OCI-LY7 (cell line): Measurements from ENCODE around the gene SMIM24. TPM values are rescaled to one million over a fixed set of nuclear protein-coding genes. Genes with fewer than 3 reads are reported as not detected.
"Not testable (repeated sequence)": the region's sequence is repeated elsewhere in the genome, so short reads cannot be mapped to it uniquely, and the experiment has no call there.

Experiments used
- BruUV-seq: library from RNA; stranded (reverse); fragments of 400-500 nt; replicated peaks from 2 replicates; lab custom pipeline; 2021; lab: Mats Ljungman, UMichigan
- CTCF ChIA-PET: fragments of 300-600 bp; sonication (Branson Sonifier 250); formaldehyde crosslinking; loops from one replicate; lab custom pipeline; 2022; ENCODE audit warnings: antibody characterized with exemption; ENCODE audit not compliant: unreplicated experiment; lab: Charles Lee
- POLR2A ChIA-PET: fragments of 300-600 bp; sonication (Branson Sonifier 250); formaldehyde crosslinking; loops from one replicate; lab custom pipeline; 2022; ENCODE audit warnings: antibody characterized with exemption; lab: Charles Lee
- DNase-seq: peaks from one replicate; pipeline ENCODE4 v3.0.0-alpha.2; 2015; ENCODE audit warnings: low spot score
- H2AFZ ChIP-seq: fragments of 200-600 bp; sonication (generic), shearing (Covaris generic); 2 replicates; pipeline ENCODE4 v1.6.1; 2014; ENCODE audit warnings: mild to moderate bottlenecking, antibody characterized with exemption, low read length, moderate library complexity
- H3K27ac ChIP-seq: fragments of 200-600 bp; sonication (generic); 2 replicates; pipeline ENCODE4 v1.5.1; 2014; ENCODE audit warnings: mixed run types, low read depth, mild to moderate bottlenecking, moderate library complexity, low read length, inconsistent platforms; ENCODE audit not compliant: poor library complexity, severe bottlenecking
- H3K36me3 ChIP-seq: fragments of 200-600 bp; sonication (generic); 2 replicates; pipeline ENCODE4 v1.6.1; 2014; ENCODE audit warnings: mild to moderate bottlenecking, antibody characterized with exemption, low read length, moderate library complexity, mixed read lengths; ENCODE audit not compliant: insufficient read depth
- H3K4me1 ChIP-seq: fragments of 200-600 bp; sonication (generic); 2 replicates; pipeline ENCODE4 v1.5.1; 2014; ENCODE audit warnings: mild to moderate bottlenecking, low read length; ENCODE audit not compliant: insufficient read depth, poor library complexity, severe bottlenecking
- H3K4me2 ChIP-seq: fragments of 200-600 bp; sonication (generic); 2 replicates; pipeline ENCODE4 v1.6.1; 2014; ENCODE audit warnings: mild to moderate bottlenecking, low read length
- H3K4me3 ChIP-seq: fragments of 200-600 bp; sonication (generic); 2 replicates; pipeline ENCODE4 v1.5.1; 2014; ENCODE audit warnings: mild to moderate bottlenecking, low read depth, low read length; ENCODE audit not compliant: poor library complexity, severe bottlenecking
- H3K79me2 ChIP-seq: fragments of 200-600 bp; sonication (generic); 2 replicates; pipeline ENCODE4 v1.6.1; 2016; ENCODE audit warnings: low read depth, mild to moderate bottlenecking, low read length, moderate library complexity, mixed read lengths; ENCODE audit not compliant: insufficient read depth
- H3K9me2 ChIP-seq: fragments of 200-600 bp; sonication (generic); 2 replicates; pipeline ENCODE4 v1.6.1; 2016; ENCODE audit warnings: mild to moderate bottlenecking, low read length, mixed read lengths; ENCODE audit not compliant: insufficient read depth
- H3K9me3 ChIP-seq: fragments of 200-600 bp; sonication (generic); 2 replicates; pipeline ENCODE4 v1.6.1; 2014; ENCODE audit warnings: mild to moderate bottlenecking, mixed run types, low read length, mixed read lengths
- H4K20me1 ChIP-seq: fragments of 200-600 bp; sonication (generic); 2 replicates; pipeline ENCODE4 v1.6.1; 2014; ENCODE audit warnings: mild to moderate bottlenecking, antibody characterized with exemption, low read length, moderate library complexity, mixed read lengths; ENCODE audit not compliant: insufficient read depth
- EZH2phosphoT487 ChIP-seq: fragments of 200-600 bp; sonication (generic); IDR thresholded peaks from 2 replicates; pipeline ENCODE4 v1.6.1; 2018; ENCODE audit warnings: low read depth, borderline replicate concordance, mild to moderate bottlenecking, mixed run types, antibody characterized with exemption, low read length, moderate library complexity, mixed read lengths
- intact Hi-C: fragments of 100-400 bp; cut with micrococcal nuclease; formaldehyde crosslinking; loops from one replicate; pipeline ENCODE4 v1.10.0; 2022; ENCODE audit not compliant: unreplicated experiment
- total RNA-seq, 2 experiments: library from RNA; depleted of rRNA in 1 of 2; stranded (reverse); fragments of >200 nt in 1 of 2; shearing (Covaris generic) in 1 of 2; gene quantifications; 2 replicates each; pipeline ENCODE4 v1.2.3, GENCODE V29; 2014 to 2022
- TF ChIP-seq, protein P1 (sequence below): fragments of 200-600 bp; sonication (generic); conservative IDR thresholded peaks from 2 replicates; pipeline ENCODE4 v1.5.1; 2014; ENCODE audit warnings: mild to moderate bottlenecking, antibody characterized with exemption, low read length, moderate library complexity, mixed read lengths

Gene SMIM24
- total RNA-seq, 2 experiments from 2014 or later: 6.8 to 9.9 TPM

GRCh38 chr19:3508771-3509535, 28.6 kb upstream of the SMIM24 start:
- DNase-seq: no peak
- TF ChIP-seq EZH2phosphoT487: no peak
- TF ChIP-seq, protein P1, sequence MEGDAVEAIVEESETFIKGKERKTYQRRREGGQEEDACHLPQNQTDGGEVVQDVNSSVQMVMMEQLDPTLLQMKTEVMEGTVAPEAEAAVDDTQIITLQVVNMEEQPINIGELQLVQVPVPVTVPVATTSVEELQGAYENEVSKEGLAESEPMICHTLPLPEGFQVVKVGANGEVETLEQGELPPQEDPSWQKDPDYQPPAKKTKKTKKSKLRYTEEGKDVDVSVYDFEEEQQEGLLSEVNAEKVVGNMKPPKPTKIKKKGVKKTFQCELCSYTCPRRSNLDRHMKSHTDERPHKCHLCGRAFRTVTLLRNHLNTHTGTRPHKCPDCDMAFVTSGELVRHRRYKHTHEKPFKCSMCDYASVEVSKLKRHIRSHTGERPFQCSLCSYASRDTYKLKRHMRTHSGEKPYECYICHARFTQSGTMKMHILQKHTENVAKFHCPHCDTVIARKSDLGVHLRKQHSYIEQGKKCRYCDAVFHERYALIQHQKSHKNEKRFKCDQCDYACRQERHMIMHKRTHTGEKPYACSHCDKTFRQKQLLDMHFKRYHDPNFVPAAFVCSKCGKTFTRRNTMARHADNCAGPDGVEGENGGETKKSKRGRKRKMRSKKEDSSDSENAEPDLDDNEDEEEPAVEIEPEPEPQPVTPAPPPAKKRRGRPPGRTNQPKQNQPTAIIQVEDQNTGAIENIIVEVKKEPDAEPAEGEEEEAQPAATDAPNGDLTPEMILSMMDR: no peak
- Histone ChIP-seq H3K9me3 (no peaks in the 10 kb centered on the region), H3K9me2 (no peaks in the 10 kb centered on the region), H2AFZ (no peak overlapping the region), H3K4me2 (no peak overlapping the region; the same call in 1 of the 2 replicates), H3K36me3 (peaks cover 33% of the 10 kb centered on the region; the same call in 1 of the 2 replicates), H4K20me1 (peaks cover 3% of the 10 kb centered on the region; the same call in 1 of the 2 replicates), H3K4me3 (no peak overlapping the region), H3K4me1 (peaks cover 22% of the 10 kb centered on the region), H3K27ac (no peak overlapping the region), H3K79me2 (peaks cover 31% of the 10 kb centered on the region)
- CTCF ChIA-PET: no interaction called here
- BruUV-seq: no TSS peak
- POLR2A ChIA-PET: no interaction called here
- intact Hi-C loops: loop anchor here (5.0 kb wide), 1 partner anchor 63 kb away; the partner anchor contains the start of gene HMG20B

GRCh38 chr19:3508121-3508661, 27.9 kb upstream of the SMIM24 start:
- H3K4me3 ChIP-seq, CTCF ChIA-PET, H2AFZ ChIP-seq, POLR2A ChIA-PET, H3K4me2 ChIP-seq, DNase-seq, BruUV-seq, H4K20me1 ChIP-seq, H3K27ac ChIP-seq, H3K9me2 ChIP-seq, H3K9me3 ChIP-seq: not testable (repeated sequence)
- Histone ChIP-seq H3K79me2 (peaks cover 31% of the 10 kb centered on the region), H3K36me3 (peaks cover 33% of the 10 kb centered on the region; the same call in 1 of the 2 replicates), H3K4me1 (peaks cover 22% of the 10 kb centered on the region)
- intact Hi-C loops: loop anchor here (5.0 kb wide), 1 partner anchor 64 kb away; the partner anchor contains the start of gene HMG20B

- Histone ChIP-seq H4K20me1 (peaks cover 3% of the 10 kb centered on the region; the same call in 1 of the 2 replicates), H3K4me1 (peaks cover 22% of the 10 kb centered on the region), H3K36me3 (peaks cover 33% of the 10 kb centered on the region; the same call in 1 of the 2 replicates), H3K27ac (no peak overlapping the region), H3K9me3 (no peaks in the 10 kb centered on the region), H3K4me2 (peak overlapping the region; percentile 85), H2AFZ (no peak overlapping the region), H3K4me3 (peak overlapping the region; percentile 100), H3K79me2 (peaks cover 31% of the 10 kb centered on the region), H3K9me2 (no peaks in the 10 kb centered on the region)
- CTCF ChIA-PET: no interaction called here
- no peak for TF ChIP-seq EZH2phosphoT487
- TF ChIP-seq, protein P1: no peak
- DNase-seq: no peak
- intact Hi-C loops: loop anchor here (5.0 kb wide), 1 partner anchor 65 kb away; the partner anchor contains the start of gene HMG20B
- POLR2A ChIA-PET: no interaction called here
- BruUV-seq: TSS peak; percentile 62
These were observed 27.2 kb upstream of the SMIM24 start for GRCh38 chr19:3507371-3508120.
